ENCODE measurements around the gene DMRTA2. TPM values are rescaled to one million over a fixed set of nuclear protein-coding genes. Genes with fewer than 3 reads are reported as not detected.

DMRTA2 gene
- total and polyA plus RNA-seq, 2 of the 8 experiments (the other 6 are each of a cell fraction or from before 2014, with no cell fraction given), result not detected

GRCh38 chr1:50416553-50417453, 6.4 kb downstream of the DMRTA2 start:
- peak in 1 of 2 experiments; percentile 81 for DNase-seq (ENCODE audit: low read depth in 1 of 2, low spot score in 2 of 2)
- peak overlapping the region; percentile 56 to 70 for H3K4me2 ChIP-seq (ENCODE audit: insufficient read depth in 1 of 2, low read depth in 2 of 2, low read length in 2 of 2)
- TF ChIP-seq CBX8 (IDR thresholded peaks at IDR 0.05; ENCODE audit: borderline replicate concordance, low read depth, low read length), result no peak
- TF ChIP-seq RFX5 (IDR thresholded peaks at IDR 0.05; ENCODE audit: borderline replicate concordance, low read depth, low read length), result no peak
- TF ChIP-seq ZNF274 (IDR thresholded peaks at IDR 0.05; ENCODE audit: borderline replicate concordance, extremely low read depth, low read length), result no peak
- TF ChIP-seq POLR2A (IDR thresholded peaks at IDR 0.05; ENCODE audit: control extremely low read depth in 1 of 2, low read depth in 2 of 2, low read length in 2 of 2), result no peak
- TF ChIP-seq EZH2 (IDR thresholded peaks at IDR 0.05; ENCODE audit: low read depth, low read length, severe bottlenecking), result peak; percentile 81
- TF ChIP-seq BCL11A (IDR thresholded peaks at IDR 0.05; ENCODE audit: low read depth in 2 of 2, low read length in 2 of 2), result no peak
- TF ChIP-seq JUND (IDR thresholded peaks at IDR 0.05; ENCODE audit: low read length), result no peak
- TF ChIP-seq RNF2 (IDR thresholded peaks at IDR 0.05; ENCODE audit: borderline replicate concordance, low read depth, low read length, missing control alignments, poor library complexity, severe bottlenecking), result peak; percentile 86
- no peak for TF ChIP-seq RXRA (IDR thresholded peaks at IDR 0.05; ENCODE audit: insufficient read depth, low read depth, low read length)
- no peak for TF ChIP-seq SP2 (IDR thresholded peaks at IDR 0.05; ENCODE audit: low read length)

More at GRCh38 chr1:50416553-50417453, 6.4 kb downstream of the DMRTA2 start:
- Histone ChIP-seq H3K79me1 (ENCODE audit: low read depth, low read length) (no peaks in the 10 kb centered on the region), H2AFZ (ENCODE audit: low read length) (peak overlapping the region; percentile 43; the same call in 1 of the 2 replicates), H3K14ac (ENCODE audit: insufficient read length) (no peak overlapping the region), H3K23me2 (ENCODE audit: low read depth, low read length) (peaks cover 9% of the 10 kb centered on the region), H3K56ac (replicated peaks; ENCODE audit: insufficient read length, low read depth, low read length) (no peak overlapping the region), H3K4ac (replicated peaks; ENCODE audit: insufficient read length, low read depth, low read length) (no peak overlapping the region), H3K9ac (replicated peaks in 1 of 4; ENCODE audit: extremely low read depth in 1 of 4, low read depth in 3 of 4, low read length in 3 of 4) (no peak overlapping the region), H3K27me3 (replicated peaks in 1 of 4; ENCODE audit: control insufficient read depth in 3 of 4, extremely low read depth in 1 of 4, insufficient read depth in 3 of 4, low read length in 3 of 4) (peaks cover 89 to 97% (median 91%) of the 10 kb centered on the region in 4 experiments), H4K5ac (ENCODE audit: insufficient read length, low read depth, low read length) (no peak overlapping the region), H3K36me3 (ENCODE audit: control insufficient read depth in 2 of 4, insufficient read depth in 4 of 4, low read length in 3 of 4) (peaks cover 0 to 13% (median 0%) of the 10 kb centered on the region in 4 experiments; a peak in 1 of 8 replicates), H3K18ac (ENCODE audit: extremely low read depth, low read length) (no peak overlapping the region; the same call in 1 of the 2 replicates), H3K79me2 (ENCODE audit: control insufficient read depth in 1 of 2, insufficient read depth in 2 of 2, low read length in 2 of 2) (no peaks in the 10 kb centered on the region), H2AK5ac (ENCODE audit: low read depth, low read length) (no peak overlapping the region), H2BK20ac (ENCODE audit: low read length) (0 out of 2 replicates have a peak overlapping the region, but pooled peaks have one; percentile 32), H4K20me1 (replicated peaks in 1 of 2; ENCODE audit: control insufficient read depth in 1 of 2, insufficient read depth in 2 of 2, low read length in 2 of 2) (peaks cover 9 to 27% of the 10 kb centered on the region in 2 experiments), H3K9me3 (ENCODE audit: insufficient read depth in 2 of 2, low read depth in 1 of 2, low read length in 1 of 2) (peaks cover 0 to 3% of the 10 kb centered on the region in 2 experiments; a peak in 1 of 4 replicates), H2BK120ac (replicated peaks; ENCODE audit: low read depth, low read length) (no peak overlapping the region), H3K4me3 (ENCODE audit: extremely low read depth in 1 of 4, insufficient read depth in 2 of 4, low read depth in 3 of 4, low read length in 4 of 4) (peak overlapping the region; percentile 19 to 58 (median 39); a peak in 6 of 8 replicates), H2BK12ac (ENCODE audit: low read depth, low read length) (peak overlapping the region; percentile 50; the same call in 1 of the 2 replicates), H3K27ac (ENCODE audit: low read depth, low read length) (no peak overlapping the region), H3K23ac (ENCODE audit: insufficient read length) (no peak overlapping the region), H2BK15ac (ENCODE audit: low read length) (no peak overlapping the region), H2BK5ac (ENCODE audit: low read depth, low read length) (no peak overlapping the region), H4K91ac (replicated peaks; ENCODE audit: insufficient read length, low read length) (no peak overlapping the region), H4K8ac (ENCODE audit: extremely low read depth, insufficient read depth, low read length) (no peak overlapping the region), H3K4me1 (replicated peaks in 1 of 4; ENCODE audit: control insufficient read depth in 3 of 4, insufficient read depth in 4 of 4, low read length in 3 of 4) (peaks cover 0 to 30% (median 17%) of the 10 kb centered on the region in 4 experiments; a peak in 5 of 7 replicates)
- no peak for FAIRE-seq
- ChIA-PET CTCF (ENCODE audit: partially characterized antibody) (interaction anchor here (0.6 to 3.3 kb wide), 6 partner anchors 9 to 197 kb away, joined by 3 to 13 read pairs (median 6); no protein-coding TSS in a partner anchor), POLR2A (ENCODE audit: partially characterized antibody) (interaction anchor here (0.6 to 1.4 kb wide), 2 partner anchors 16 to 268 kb away, joined by 3 to 4 read pairs; no protein-coding TSS in a partner anchor)
- WGBS, 2 experiments (ENCODE audit: extremely low coverage in 1 of 2, insufficient coverage in 1 of 2, insufficient read length in 1 of 2, insufficient replicate concordance in 2 of 2, low coverage in 1 of 2, low lambda C conversion rate in 2 of 2, missing lambda C conversion rate in 1 of 2), result 3% methylated on average over 39 of the region's 46 CpGs; no CpG with 5 or more reads in 1 of the 2 experiments

All from H1 (cell line).